Renal cortical epithelial cell (primary cell): ENCODE data around the gene PSMD12. TPM values are rescaled to one million over a fixed set of nuclear protein-coding genes. Genes with fewer than 3 reads are reported as not detected.
"Not testable (repeated sequence)": the region's sequence is repeated elsewhere in the genome, so short reads cannot be mapped to it uniquely, and the experiment has no call there.

Experiments
- DNase-seq: peaks from one replicate; pipeline ENCODE4 v3.0.0-alpha.2; 2011; ENCODE audit warnings: low read depth
- total RNA-seq: library from RNA; depleted of rRNA; stranded (reverse); fragments of >200 nt; gene quantifications from 2 replicates; pipeline ENCODE4 v1.2.3, GENCODE V29; 2014

PSMD12 gene
- 31.8 and 53.4 TPM in 2 replicates for total RNA-seq

DNA sequence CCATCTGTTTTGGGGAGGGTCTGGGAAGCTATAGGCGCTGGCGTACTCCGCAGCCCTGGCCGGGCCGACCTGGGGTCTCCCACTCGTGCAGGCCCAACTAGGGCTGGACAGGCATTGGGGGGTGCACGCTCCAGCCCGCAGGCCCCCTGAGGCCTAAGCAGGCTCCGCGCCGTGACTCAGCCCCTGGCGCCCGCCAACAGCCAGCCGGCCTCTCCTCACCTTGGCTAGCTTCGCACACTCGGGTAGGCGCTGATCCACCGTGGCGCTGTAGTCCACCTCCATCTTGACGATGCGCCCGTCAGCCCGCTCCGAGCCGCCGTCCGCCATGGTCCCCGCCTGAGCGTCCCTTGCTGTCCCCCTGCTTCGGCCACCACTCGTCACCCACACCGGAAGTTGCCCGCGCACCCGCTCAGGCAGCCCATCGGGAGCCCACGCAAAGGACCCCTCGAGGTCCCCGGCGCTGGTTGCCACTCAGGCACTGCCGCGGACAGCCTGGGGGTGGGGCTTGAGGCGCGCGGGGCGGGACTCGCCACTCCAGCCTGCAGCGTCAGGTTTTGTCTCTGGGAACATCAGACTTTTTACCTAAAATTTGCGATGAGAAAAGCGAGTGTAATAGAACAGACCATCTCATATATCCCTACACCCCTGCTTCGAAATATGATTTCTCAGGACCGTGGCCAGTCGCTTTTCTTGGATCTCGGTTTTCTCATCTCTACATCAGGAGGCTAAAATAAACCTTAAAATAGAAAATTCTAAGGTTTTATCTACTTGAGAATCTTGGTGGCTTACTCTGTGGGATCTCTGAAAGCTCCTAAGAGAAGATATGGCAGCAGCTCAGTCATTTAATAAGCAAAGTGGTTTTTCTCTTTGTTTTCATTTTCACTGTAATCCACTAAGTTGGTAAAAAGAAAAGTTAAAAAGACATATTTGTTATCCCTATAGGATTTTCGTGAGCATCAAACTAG, at the start of gene PSMD12:
Gene PSMD12, minus strand, starts transcription at position 385 of the 965 bp plus-strand sequence. Its CDS starts 58 bp downstream, at position 327.
- peak; percentile 55 for DNase-seq

GRCh38 chr17:67415291-67415690, 48.9 kb upstream of the PSMD12 start:
- DNase-seq: no peak

DNA sequence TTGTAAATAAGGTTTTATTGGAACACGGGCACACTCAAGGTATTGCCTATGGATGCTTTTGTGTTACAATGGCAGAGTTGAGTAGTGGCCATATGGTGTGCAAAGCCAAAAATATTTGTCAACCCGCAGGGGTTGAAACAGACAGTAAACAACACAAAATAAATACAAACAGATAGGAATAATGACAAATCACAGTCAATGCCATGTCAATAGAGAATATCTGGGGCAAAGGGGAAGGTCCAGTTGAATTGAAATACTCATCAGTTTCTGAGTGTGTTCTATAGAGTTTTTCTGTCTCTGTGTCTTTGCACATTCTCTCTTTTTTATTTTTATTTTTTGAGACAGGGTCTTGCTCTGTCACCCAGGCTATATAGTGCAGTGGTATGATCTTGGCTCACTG, 48.2 kb upstream of the PSMD12 start:
- no peak for DNase-seq

DNA sequence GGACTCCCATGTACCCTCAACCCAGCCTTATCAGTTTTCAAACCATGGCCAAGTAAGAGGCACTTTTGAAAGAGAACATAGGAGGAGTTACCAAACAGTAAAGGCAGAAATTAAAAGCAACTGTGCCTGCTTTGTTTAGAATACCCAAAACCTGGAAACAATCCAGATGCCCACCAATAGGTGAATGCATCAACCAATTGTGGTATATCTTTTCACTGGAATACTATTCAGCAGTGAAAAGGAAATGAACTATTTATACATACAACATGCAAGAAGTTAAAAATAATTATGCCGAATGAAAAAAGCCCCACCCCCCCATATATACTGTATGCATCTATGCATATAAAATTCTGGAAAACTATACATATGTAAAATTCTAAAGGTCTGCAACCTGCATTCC, 47.8 kb upstream of the PSMD12 start:
- DNase-seq: no peak

DNA sequence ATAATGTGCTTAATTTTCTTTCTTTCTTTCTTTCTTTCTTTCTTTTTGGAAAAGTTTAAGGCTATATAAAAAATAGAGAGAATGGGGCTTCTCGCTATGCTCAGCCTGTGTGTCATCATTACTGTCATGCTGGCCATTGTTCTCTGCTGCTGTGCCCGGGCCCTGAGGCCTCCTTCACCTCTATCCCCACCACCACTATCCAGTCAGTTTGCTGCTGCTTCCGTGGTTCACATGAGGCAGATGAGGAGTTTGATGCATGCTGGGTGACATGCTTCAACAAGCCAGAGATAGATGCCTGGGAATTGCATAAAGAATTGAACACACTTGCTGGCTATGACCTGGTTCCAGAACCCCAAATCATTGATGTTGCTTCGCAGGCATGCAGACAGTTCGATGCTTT, 47.0 kb upstream of the PSMD12 start:
- no peak for DNase-seq

GRCh38 chr17:67412941-67413340, 46.6 kb upstream of the PSMD12 start:
- no peak for DNase-seq

DNA sequence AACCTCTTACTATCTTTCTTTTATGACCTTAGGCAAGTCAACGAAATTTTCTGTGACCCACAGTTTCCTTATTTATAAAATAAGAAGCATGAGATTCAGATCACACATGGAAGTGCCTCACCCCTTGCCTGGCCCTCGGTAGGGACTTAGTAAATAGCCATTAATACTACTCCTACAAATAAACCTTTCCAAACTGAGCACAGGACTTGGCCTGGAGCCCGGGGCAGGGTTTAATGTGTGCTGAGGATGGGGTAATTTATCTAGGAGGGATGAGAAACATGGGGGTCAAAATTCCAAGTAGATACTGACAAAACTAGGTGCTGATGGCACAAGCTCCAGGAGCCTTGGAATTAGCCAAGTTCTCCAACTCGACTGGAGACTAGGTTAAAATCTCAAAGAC, 45.7 kb upstream of the PSMD12 start:
- DNase-seq: no peak

GRCh38 chr17:67411397-67411796, 45.0 kb upstream of the PSMD12 start:
- no peak for DNase-seq

GRCh38 chr17:67408455-67408830, 42.1 kb upstream of the PSMD12 start:
- DNase-seq: not testable (repeated sequence)

GRCh38 chr17:67403483-67403882, 37.1 kb upstream of the PSMD12 start:
- no peak for DNase-seq

DNA sequence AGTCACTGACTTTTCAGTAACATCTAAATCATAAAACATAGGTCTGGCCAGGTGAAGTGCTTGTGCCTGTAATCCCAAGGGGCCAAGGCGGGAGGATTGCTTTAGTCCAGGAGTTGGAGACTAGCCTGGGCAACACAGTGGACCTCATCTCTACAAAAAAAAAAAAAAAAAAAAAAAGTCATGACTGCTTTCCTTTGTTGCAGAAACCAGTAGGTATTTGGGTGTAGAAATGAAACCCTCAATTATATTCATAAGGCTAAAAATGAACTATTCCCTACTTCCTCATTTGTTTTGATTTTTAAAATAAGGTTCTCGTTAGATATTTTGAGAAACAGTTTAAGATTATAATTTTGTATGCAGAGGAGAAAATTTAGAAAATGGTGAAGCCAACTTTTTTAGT, 36.7 kb upstream of the PSMD12 start:
- no peak for DNase-seq

DNA sequence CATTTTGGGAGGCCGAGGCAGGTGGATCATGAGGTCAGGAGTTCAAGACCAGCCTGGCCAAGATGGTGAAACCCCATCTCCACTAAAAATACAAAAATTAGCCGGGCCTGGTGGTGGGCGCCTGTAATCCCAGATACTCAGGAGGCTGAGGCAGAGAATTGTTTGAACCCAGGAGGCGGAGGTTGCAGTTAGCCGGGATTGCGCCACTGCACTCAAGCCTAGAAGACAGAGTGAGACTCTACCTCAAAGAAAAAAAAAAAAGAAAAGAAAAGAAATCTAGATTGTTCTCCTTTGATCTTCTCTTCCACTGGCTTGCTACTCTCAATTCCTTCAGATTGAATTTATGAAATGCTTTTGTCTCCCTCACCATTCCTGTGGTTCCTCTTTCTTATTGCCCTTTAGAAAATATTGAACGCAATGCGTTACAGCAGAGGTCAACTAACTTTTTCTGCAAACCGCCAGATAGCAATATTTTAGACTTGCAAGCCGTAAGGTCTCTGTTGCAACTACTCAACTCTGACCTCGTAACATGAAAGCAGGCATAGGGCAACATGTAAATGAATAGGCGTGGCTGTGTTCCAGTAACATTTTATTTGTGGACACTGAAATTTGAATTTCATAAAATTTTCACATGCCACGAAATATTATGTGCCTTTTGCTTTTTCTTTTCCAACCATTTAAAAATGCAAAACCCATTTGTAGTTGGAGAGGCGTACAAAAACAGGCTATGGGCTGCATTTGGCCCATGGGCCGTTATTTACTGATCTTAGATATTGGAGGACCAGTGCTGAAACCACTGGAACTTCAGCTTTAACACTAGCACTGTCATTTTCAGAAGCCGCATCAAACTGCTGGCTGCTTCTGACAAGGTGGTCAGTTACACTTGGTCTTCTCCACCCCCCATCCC, 35.5 kb upstream of the PSMD12 start:
- DNase-seq: no peak

- DNase-seq: no peak
Measured at GRCh38 chr17:67401106-67401505, 34.7 kb upstream of the PSMD12 start.

GRCh38 chr17:67400193-67400592, 33.8 kb upstream of the PSMD12 start:
- DNase-seq: peak; percentile 85

- no peak for DNase-seq
Measured at GRCh38 chr17:67399676-67400075, 33.3 kb upstream of the PSMD12 start.

DNA sequence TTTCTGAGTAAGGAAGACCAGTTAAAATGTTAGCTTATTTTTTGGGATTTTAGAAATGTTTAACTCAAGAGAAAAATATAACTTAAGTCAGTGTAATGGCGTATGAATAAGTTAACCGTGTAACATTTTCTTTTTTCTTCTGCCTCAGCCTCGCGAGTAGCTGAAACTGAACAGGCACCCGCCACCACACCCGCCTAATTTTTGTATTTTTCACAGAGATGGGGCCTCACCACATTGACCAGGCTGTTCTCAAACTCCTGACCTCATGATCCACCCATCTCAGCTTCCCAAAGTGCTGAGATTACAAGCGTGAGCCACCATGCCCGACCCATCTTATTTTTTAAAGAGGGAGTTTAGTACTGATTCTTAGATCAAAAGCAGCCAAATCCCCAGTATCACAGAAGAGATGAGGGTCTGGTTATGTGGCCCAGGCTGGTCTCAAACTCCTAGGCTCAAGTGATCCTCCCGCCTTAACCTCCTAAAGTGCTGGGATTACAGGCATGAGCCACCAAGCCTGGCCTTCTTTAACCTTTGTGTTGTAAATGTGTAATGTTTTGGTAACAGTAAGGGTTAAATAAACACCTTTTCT, 27.5 kb upstream of the PSMD12 start:
- DNase-seq: no peak

GRCh38 chr17:67392111-67392510, 25.7 kb upstream of the PSMD12 start:
- no peak for DNase-seq

- peak; percentile 98 for DNase-seq
Measured at GRCh38 chr17:67390646-67391361, 24.4 kb upstream of the PSMD12 start.

- DNase-seq: no peak
Measured at GRCh38 chr17:67390006-67390645, 23.7 kb upstream of the PSMD12 start.

DNA sequence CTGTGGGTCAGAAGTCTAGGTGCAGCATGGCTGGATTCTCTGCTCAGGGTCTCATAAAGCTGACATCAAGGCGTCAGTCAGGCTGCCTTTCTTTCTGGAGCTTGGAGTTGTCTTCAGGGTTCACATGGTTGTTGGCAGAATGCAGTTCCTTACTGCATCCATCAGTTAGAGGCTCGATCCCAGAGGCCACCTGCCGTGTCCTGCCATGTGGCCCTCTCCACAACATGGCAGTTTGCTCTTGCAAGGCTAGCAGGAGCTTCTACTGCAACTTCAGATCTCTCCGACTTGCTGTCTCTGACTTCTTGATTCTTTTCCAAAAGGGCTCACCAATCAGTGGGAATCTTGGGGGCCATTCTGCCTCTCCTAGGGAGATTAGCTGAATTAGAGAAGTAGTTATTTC, 22.6 kb upstream of the PSMD12 start:
- DNase-seq: no peak

DNA sequence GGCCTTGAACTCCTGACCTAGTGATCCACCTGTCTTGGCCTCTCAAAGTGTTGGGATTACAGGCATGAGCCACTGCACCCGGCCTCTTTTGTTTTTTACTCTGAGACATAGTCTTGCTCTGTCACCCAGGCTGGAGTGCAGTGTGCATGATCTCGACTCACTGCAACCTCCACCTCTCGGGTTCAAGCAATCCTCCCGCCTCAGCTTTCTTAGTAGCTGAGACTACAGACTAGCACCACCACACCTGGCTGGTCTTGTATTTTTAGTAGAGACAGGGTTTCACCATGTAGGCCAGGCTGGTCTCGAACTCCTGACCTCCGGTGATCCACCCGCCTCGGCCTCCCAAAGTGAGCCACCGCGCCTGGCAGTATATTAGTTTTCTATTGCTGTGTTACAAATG, 22.2 kb upstream of the PSMD12 start:
- not testable (repeated sequence) for DNase-seq
